OCI-M2 (cell line): ENCODE measurements around the gene MB.
"Not testable (repeated sequence)": the region's sequence is repeated elsewhere in the genome, so short reads cannot be mapped to it uniquely, and the experiment has no call there.

Source experiments
- DNase-seq: peaks from one replicate; lab custom pipeline; 2025; ENCODE audit not compliant: unreplicated experiment; lab: John Stamatoyannopoulos, UW

MB gene

GRCh38 chr22:35617137-35617755, at the start of gene MB:
Gene MB, minus strand, starts transcription at chr22:35617329. Its CDS starts 72 bp downstream, at chr22:35617257.
- DNase-seq = no peak

DNA sequence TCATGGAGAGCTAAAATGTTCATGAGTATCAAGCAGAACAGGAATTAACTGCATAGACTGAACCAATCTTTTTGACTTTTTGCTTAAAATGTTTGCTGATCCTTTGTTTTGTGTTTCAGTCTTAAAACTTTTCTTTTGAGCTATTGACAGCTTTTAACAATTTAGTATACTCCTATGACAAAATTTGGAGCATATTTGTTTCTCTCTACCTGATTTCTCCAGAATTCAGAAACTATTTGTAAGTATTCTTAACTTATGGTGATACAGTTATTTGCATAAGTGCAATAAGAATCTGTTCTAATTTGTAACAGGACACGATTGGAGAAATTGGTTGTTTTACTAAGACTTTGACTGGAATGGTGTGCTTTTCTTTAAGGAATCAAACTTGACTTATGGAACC, 49.6 kb upstream of the MB start:
- DNase-seq = not testable (repeated sequence)

DNA sequence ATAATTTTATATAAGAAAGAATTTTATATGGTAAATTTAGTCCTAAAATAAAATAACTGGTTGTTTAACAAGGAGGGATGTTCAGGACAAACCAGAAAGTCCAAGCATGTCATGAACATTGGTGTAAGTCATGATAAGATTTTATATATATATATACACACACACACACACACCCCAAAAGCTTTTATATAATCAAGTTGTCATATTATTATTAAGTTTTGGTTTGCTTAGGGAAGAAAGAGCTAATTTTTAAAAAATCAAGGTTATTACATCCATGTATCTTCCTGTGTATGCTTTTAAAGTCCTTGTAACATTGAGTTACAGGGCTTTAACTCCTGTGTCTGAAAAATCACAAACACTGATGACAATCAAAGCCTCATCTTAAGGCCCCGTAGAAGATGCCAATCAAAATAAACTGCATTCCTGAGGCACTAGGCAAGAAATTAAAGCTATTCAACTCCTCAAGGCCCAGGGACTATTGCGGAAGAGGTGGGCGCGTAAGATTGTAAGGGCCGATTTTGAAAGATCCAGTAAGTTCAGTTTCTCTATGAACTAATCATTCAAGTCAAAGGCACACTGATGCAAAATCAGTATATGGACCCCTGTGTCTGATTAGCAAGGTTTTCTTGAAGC, 47.9 kb upstream of the MB start:
- no peak for DNase-seq

DNA sequence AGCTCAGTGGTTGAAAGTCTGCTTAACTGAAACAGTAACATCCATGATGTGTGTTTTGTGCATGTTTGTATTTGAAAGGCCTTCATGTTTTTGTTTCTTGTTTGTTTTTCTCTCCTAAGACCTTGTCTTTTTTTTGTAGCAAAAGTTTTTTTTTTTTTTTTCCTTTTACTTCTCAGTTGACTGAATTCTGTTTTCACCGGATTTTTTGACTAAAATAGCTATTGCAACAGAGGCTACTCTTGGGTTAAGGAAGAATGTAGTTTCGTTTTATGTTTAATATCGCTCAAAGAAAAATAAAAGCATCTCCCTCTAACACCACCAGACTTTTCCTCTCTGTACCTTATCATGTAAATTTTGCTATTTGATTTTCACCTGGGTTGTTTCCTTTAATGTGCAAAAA, 46.2 kb upstream of the MB start:
- no peak for DNase-seq

GRCh38 chr22:35662914-35663313, 45.8 kb upstream of the MB start:
- no peak for DNase-seq

- DNase-seq = no peak
These were observed 44.3 kb upstream of the MB start for GRCh38 chr22:35661464-35661863.

DNA sequence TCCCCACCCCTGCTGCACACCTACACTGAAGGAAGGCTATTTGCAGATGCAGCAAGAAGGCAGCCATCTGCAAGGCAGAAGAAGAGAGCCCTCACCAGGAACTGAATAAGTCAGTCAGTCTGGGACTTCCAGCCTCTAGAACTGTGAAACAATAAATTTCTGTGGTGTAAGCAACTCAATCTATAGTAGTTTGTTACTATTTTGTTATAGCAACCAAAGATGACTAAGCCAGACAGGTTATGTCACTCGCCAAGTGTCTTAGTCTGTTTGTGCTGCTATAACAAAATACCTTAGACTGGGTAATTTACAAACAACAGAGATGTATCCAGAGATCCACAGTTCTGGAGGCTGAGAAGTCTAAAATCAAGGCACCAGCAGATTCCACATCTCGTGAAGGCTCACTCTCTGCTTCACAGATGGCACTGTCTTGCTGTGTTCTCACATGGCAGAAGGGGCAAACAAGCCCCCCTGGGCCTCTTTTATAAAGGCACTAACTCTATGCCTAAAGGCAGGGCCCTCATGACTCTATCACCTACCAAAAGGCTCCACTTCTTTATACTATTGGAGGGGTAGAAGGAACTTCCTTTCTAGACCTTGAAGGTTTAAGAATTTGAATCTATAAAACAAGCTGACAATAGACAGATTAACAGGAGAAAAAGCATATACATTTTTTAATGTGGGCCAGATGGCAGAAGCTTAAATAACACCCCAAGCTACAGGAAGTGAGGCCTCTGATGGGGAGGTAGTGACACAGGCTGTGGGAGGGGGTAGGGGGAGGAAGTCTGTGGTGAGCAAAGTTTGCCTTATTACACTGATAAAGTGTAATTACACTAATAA, 43.4 kb upstream of the MB start:
- DNase-seq = no peak

DNA sequence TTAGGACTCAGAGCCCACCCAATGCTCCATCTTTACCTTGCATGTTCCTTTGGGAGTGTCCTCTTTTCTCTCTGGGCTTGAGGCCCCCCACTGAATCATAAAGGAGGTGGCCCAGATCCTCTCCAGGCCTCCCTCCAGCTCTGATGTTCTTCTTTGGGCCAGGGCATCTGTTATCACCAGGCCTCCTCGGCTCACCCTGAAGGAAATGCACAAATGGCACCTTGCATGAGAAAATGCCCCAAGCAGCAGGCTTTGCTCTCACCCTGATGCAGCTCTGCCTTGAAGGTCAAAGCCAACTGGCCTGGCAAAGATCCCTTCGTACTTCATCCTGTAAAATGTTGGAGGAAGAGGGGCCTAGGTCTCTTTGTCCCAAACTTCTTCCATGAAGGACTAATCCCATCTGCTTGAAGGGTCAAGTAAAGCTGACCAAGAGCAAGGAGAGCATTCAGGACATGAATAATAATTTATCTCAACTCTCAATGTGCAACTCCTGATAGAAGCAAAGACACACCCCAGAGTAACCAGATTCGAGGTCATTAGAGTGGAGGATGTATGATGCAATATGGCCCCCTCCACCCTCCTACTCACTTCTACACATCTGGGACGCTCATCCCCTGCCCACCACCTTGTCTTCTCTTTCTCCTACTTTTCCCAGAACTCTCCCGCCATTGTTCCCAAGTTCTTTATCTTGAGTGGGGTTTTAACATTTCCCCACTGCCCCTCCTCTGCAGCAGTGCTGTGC, 40.6 kb upstream of the MB start:
- no peak for DNase-seq

- no peak for DNase-seq
These were observed 39.2 kb upstream of the MB start for GRCh38 chr22:35656284-35656752.

- DNase-seq = no peak
These were observed 36.7 kb upstream of the MB start for GRCh38 chr22:35653824-35654223.

DNA sequence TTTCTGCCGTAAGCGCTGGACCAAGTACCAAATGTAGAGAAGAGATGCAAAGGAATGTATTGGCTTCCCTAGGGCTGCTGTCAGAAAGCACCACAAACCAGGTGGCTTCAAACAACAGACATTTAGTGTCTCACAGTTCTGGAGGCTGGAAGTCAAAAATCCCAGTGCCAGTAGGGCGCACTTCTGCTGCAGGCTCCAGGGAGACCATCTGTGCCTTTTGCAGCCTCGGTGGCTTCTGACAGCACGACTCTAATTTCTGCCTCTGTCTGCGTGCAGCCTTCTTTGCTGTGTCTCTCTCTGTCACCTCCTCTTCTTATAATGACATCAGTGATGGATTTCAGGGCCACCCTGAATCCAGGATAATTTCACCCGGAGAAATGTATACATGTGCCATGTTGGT, 34.0 kb upstream of the MB start:
- DNase-seq = no peak

DNA sequence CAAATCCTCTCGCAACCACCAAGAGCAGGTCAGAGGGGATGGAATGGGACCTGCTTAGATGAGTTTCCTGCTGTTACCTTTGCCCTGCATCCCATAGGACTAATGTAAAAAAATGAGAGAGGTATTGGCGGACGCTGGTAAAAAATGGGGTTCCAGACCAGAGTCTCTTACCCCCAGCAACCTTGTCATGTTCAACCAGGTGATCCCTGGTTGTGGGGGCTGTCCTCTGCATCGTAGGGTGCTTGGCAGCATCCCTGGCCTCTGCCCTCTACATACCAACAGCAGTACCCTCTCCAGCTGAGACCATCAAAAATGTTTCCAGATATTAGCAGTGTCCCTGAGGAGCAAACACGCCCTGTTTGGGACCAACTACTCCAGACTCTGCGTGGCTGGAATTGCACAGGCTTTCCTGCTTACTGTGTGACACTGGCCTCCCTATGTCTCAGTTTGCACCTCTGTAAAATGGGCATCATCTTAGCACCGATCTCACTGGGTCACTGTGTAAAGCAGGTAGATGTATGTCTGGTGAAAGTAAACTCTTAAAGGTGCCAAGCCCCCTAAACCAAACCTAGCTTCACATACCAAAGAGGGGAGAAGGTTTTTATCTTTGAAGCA, 32.6 kb upstream of the MB start:
- DNase-seq = no peak

DNA sequence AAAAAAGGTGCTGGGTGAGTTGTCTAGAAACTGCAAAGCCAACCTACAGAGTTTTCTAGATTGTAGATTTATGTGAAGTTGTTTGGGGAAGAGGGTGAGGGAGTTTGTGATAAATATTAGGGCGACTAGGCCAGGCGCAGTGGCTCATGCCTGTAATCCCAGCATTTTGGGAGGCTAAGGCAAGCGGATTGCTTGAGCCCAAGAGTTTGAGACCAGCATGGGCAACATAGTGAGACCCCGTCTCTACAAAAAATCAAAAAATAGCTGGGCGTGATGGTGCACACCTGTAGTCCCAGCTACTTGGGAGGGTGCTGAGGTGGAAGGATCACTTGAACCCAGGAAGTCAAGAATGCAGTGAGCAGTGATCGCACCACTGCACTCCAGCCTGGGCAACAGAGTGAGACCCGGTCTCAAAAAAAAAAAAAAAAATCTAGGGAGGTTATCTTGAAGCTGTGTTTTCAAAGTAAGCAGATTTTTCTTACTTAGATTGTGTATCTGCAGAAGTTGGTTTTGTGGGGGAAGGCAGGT, 32.0 kb upstream of the MB start:
- DNase-seq = no peak

DNA sequence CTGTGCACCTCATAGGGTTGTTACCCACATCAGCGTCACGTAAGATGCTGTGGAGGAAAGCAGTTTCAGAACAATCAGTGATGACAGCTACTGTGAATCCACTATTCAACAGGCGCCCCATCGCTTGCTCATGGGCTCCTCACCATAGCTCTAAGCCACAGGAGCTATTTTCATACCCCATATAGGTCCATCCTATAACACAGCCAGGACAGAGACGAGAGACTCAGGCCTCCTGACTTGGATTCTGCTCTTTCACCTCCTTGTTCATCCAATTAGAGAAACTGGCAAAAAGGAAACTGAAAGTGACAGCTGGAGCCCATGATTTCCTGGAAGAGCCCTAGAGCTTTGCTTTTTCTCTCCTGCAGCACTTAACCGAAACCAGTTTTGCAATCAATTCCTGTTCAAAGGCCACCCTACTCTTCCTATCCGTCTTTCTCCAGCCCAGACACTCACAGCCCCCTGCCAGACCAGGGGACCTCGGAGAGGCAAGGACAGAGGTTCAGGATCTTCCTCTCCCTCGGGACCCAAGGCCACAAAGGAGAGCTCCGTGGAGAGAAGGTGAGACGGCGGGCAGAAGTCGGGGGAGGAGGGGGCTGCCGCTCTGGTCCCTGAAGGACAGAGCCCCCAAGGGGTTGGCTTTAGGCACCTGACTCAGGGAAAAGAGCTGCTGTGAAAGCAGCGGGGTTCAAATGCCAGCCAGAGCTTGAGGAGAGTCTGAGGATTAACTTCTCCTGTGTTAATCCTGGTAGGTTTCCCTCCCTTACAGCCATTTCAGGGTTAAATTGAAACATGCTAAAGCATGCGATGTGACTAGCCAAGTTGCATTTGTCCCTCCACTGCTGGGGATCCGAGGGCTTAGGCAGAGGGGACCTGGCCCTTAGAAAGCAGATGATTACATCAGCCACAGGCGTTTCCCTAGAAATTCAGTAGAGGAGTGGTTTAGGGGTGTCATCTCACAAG, 31.2 kb upstream of the MB start, which contains the start of gene APOL6:
TSS of gene APOL6 (plus strand) at position 381 of the 960 bp plus-strand sequence. CDS start 7,980 bp downstream, outside the sequence.
- DNase-seq = no peak

DNA sequence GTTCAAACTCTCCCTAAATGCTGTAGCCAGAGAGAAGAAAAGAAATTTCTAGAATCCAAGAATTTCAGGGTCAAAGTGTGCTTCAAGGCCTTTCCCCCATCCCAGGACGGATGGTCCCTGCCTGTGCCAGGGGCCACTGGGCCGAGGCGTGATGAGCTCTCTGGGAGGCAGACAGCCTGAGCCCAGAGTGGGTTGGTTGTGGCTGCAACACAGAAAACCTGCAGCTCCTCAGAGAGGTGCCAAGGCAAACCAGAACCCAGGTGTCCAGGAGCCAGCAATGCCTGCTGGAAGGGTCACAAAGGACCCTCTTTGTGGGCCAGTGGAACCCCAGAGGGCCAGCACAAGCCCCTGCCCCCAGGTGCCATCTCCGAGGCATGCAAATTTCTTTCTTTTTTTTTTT, 28.5 kb upstream of the MB start:
- no peak for DNase-seq

GRCh38 chr22:35643991-35644390, 26.9 kb upstream of the MB start:
- no peak for DNase-seq

DNA sequence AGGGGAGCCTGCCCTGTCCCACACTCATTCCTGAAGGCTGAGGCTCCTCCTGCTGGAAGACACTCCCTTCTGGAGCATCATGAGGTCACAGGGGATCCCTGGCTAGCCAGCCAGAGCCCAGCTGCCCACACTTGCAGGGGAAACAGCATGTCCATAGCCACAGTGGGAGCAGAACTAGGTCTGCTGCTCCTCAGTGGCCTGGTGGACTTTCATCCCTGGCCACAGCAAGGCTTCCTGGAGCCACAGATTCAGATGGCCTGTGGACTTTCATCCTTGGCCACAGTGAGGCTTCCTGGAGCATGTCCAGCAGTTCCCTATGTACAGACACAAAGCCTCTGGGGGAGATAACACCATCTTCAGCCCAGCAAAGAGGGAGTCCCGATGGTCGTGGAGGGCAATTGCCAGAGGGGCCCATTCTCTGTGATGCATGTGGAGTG, 25.2 kb upstream of the MB start:
- no peak for DNase-seq

DNA sequence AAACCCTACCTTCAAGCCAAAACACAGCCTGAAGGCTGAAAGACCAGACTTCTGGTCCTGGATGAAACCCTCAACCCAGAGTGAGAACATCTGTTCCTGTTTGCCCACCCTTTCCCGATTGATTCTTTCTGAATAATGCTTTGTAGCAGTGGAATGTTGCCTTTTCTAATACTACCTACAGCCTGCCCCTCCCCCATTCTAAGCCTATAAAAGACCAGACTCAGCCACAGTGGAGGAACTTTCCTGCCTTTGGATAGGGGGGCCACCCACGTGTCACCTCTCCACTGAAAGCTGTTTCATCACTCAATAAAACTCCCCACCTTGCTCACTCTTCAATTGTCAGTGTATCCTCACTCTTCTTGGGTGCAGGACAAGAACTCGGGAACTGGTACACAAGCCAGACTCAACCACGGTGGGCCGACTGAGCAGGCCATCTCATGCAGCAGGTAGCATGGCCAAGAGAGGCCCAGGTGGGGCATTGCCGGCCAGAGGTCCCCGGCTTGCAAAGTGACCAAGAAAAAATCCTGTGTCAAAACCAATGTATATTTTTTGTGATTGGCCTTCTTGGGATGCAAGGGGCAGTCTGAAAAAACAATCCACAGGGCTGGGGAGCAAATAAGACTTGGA, 24.5 kb upstream of the MB start:
- DNase-seq = no peak

DNA sequence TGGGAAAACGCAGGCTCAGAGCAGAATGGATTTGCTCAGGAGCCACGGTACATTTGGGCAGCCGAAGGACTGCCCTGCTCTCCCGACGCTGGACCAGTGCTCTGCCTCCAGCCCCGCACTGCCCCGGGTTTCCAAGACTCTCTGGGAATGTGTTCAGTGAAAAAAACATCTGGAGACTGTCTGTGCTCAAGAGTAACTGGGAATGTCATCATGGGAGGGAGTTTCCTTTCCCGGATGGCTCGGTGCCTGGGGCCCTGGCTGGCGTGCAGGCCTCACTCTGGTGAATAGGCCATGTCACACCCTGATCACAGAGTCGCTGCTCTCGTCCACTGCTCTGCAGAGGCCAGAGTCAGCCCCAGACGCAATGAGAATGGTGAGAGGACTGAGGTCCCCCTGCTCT, 21.3 kb upstream of the MB start:
- DNase-seq = no peak
